HK-2 (cell line): Measurements from ENCODE around the gene C6orf89.

Experiments
- DNase-seq: peaks from one replicate; pipeline ENCODE4 v3.0.0-alpha.2; 2018; ENCODE audit not compliant: unreplicated experiment

The C6orf89 gene

DNA sequence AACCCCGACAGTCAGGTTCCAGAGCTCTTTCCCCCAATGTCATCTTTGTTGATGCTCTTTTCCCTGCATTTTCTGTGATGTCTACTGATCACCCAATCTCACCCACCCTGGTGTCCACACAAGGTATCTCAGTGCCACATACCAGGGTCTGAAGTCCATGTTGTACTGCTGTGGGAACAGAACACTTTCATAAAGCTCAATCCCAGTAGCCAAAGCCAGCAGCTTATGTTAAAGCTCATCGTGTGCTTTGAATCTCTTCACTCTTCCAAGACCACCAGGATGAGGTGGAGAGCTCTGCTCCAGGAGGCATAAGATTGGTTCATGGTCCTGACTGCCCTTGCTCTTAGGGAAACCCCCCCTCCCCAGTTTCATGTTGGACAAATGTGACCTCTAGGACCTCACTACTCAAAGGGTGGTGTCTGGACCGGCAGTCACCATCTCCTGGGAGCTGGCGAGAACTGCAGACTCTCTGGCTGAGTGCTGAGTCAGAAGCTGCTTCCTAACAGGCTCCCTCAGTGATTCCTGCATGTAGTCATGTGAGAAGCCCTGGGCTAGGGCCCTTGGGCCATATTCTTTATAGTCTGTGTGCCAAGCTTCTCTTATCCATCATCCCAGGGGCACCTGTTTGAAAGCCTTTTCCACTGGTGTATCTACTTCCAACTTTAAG is 33.1 kb upstream of the C6orf89 start:
- DNase-seq: peak; percentile 47

DNA sequence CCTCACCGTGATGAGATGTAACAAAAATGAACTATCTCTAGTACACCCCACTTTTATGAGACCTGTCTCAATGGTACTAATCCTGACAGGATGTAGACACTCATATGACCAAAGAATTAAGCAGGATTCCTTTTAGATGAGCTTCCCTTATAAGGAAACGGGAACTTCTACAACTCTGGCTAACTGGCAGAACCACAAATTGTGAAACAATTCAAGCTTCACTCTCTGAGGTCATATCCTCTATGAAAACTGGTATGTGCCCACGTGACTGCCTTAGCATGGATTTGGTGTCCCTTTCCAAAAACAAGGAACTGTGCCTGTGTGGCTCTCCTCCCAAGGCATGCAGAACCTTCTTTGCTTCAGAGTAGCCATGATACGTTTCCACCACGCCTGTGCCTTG is 32.4 kb upstream of the C6orf89 start:
- DNase-seq: no peak

DNA sequence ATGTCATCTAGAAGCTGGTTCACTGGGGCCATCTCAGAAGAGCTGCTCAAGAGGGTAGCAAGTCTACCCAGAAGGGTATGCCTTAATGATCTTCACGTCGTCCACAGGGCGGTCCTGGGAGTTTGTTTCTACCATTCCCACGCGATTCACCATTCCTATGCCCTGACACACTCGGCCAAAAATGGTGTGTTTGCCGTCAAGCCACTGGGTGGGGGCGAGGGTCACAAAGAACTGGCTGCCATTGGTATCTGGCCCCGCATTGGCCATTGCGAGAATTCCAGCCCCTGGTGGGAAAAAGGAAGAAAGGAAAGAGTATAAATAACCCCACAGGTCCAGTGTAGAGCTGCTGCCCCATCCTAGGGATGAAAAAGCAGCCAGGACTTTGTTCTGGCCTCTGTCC is 30.0 kb upstream of the C6orf89 start:
- DNase-seq: no peak

DNA sequence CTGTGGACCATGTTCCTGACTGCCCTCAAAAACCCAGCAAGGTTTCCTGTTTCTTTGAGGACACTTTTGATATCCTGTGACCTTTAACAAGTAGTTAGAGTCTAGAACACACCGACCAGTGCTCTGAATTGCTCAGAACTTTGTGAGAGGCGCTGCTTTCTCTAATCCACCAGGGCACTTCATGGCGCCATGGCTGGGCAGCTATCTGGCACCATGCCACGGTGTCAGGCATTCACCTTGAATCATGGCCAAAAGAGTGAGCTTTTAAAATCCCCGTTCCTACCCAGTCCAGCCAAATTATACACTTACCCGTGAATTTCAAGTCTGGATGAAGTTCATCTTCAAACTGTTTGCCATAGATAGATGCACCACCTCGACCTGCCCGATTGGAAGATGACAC is 29.5 kb upstream of the C6orf89 start:
- no peak for DNase-seq

DNA sequence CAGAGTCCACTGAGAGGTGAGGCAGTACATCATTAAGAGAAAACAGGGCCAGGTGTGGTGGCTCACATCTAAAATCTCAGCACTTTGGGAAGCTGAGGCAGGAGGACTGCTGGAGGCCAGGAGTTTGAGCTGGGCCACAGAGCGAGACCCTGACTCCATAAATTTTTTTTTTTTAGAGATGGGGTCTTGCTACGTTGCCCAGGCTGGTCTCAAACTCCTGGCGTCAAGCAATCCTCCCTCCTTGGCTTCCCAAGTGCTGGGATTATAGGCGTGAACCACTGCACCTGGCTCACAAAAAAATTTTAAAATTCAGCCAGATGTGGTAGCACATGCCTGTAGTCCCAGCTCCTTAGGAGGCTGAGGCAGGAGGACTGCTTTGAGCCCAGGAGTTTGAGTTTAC is 28.4 kb upstream of the C6orf89 start:
- DNase-seq: no peak

DNA sequence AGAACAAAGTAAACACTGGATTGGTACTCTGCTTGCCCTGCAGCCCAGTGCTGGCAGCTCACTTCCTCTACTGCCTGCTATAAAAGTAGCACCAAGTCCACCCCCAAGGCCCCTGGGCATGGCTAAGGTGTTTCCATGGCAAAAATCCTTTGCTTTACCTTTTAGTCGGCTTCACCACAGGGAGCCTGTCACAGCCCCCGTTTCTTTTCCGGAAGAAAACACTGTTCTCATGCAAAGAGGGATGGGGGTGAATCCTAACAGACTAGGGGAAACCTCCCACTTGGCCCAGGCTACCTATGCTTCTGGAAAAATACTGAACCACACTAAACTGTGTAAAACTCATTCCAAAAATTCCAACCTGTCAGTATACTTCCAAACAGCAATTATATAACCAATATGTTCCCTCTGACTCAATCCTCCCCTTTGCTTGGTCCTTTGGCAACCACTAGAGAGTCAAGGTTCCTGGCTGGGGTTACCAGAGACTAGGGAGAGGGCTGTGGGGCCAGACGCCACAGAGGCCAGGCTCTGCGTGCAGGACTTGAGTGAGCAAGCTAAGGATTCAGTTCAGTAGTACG is 27.3 kb upstream of the C6orf89 start:
- DNase-seq: no peak

DNA sequence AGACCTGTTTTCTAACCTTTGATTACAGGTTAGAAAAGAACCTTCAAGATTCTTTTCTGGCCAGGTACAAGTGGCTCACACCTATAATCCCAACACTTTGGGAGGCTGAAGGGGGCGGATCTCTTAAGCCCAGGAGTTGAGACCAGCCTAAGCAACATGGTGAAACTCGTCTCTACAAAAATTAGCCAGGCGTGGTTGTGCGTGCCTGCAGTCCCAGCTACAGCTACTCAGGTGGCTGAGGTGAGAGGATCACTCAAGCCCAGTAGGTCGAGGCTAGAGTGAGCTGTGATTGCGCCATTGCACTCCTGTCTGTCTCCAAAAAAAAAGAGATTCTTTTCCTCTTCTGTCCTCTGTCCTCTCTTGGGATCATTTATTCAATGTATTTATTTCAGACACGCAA is 25.6 kb upstream of the C6orf89 start:
- DNase-seq: no peak

DNA sequence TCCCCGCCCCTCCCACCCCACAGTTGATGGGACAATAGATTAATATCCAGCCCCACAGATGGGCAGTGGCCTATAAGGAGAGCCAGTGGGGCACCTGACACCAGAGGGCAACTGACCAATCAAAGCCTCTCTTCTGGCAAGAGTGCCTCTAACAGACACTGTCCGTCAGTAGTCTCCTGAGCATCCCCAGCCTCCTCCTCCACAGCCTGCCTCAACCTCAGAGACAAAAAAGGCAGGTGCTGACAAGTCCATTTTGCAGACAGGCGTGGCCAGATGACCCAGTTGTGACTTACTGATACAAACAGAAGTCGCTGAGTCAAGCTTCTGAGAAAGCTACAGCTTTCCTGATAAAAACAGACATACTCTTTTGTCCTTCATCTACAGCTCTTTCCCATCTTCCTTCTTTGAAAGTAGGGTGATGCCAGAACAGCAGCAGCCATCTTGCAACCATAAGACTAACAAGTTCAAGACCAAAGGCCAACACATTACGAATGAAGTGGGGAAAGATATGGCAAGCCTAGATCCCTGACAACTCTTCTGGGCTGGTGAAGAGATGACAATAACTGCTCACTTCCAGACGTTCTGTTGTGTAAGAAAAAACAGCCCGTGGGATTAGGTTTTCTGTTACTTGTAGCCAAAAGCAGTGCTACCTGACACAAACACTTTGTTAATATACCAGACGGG is 23.4 kb upstream of the C6orf89 start:
- DNase-seq: no peak

DNA sequence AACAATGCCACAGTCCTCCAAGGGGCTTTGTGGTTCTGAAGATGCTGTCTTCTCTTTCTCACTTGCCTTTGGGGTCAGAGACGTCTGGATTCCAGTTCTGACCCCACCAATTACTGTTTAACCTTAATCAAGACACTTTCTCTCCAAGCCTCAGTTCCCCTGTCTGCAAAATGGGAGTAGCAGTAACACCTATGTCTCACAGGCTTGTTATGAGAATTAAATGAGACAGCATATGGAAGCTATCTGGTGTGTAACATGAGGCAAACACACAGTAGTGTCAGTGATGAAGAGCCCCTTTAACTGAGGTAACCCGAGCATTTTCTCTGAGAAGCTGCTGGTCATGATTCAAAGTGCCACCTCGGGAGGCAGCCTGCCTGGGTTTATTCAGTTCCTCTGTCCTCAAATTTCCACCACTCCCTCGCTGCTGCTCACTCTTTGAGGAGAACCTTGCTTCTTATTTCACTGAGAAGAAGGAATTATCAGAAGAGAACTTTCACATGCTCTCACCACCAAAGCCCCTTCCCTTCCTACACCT is 22.8 kb upstream of the C6orf89 start:
- DNase-seq: no peak

DNA sequence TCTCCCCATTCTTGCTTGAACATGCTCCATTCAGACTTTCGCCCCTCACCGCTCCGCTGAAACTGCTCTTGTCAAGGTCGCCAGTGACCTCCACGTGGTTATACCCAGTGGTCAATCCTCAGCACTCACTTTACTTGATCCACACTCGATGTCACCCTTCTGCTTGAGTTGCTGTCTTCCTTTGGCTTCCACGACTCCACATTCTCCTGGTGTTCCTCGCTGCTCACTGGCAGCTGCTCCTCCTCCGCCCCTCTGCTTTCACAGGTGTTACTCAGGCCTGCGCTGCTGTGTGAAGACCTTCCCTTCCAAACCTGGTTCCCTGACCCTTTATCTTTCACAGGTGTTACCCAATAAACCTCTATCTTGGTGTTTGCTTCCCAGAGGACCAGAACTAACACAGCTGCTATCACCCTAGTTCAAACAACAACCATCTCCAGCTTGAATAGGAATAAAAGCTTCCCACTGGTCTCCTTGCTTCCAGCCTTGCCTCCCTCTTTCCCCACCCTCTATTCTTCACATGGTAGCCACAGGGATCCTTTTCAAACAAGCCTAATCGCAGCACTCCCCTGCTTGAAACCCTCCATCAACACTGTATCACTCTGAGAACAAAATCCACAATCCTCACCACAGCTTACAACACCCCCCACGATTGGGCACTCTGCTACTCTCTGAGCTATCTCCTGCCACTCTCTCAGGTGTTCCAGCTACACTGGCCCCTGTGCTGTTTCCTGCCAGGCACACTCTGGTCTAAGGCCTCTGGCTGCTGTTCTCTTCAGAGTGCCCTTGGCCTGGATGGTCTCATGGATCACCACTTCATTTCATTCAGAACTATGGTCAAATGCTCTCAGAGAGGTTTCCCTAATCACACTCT is 21.8 kb upstream of the C6orf89 start:
- no peak for DNase-seq

DNA sequence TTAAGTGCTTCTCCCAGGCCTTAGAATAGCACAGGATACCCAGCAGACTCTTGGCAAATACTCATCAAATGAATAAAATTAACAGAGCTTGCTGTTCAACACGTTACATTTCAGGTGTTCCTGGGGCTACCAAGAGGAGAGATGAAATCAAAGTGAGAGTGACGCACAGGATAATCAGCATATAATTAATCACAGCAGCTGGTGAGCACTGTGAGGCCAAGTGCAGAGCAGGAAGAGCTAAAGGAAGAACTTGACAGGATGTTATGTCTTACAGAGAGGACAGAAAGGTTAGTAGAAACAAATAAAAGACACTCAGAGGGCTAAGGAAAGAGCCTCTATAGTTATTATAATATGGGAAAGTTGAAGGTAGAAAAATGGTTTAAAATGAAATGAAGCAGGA is 19.9 kb upstream of the C6orf89 start:
- no peak for DNase-seq

DNA sequence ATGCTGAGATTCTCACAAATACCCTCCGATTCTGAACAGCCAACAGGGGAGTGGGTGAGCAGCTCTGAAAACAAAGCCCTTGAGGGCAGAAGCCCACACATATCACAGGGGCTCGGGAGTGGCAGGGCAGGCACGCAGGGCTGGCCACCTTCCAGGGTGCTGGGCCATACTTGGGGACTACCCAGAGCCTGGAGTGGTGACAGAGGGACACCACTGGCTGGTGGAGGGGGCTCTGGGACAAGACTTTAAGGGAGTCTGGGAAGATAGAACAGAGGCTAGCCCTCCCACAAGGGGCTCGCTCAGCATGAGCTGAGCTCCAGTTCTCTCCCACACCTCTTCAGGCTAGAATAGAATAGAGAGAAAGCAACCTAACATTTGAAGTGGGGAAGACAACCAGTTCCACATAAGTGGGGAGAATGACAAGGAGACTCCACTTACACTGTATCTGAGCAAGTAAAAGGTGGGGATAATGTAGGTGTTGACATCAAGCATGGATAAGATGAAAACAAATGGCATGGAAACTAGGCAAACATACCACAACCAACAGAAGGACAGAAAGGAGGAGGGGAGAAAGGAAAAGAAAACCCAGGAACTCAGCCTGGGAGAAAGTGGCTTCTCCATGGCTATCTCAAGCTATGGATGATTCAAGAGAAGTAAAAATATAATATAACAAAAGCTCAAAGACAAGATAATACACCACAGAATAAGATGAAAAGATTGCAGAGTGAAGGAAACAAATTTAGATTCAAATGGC is 18.1 kb upstream of the C6orf89 start:
- no peak for DNase-seq

DNA sequence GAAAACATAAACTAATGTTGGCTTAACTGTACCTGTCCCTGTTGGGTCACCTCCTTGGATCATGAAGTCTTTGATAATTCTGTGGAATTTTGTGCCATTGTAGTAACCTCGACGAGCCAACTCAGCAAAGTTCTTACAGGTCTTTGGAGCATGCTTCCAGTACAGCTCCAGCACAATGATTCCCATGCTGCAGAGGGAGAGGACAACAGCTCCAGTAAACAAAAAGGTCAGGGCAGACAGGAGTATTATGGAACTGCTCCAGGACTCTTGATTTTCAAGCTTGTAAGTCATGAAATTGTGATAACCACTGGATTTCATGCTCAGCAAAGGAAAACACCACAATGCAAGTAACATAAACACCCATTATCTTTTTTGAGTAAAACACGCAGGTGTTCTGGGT is 14.1 kb upstream of the C6orf89 start:
- DNase-seq: no peak

DNA sequence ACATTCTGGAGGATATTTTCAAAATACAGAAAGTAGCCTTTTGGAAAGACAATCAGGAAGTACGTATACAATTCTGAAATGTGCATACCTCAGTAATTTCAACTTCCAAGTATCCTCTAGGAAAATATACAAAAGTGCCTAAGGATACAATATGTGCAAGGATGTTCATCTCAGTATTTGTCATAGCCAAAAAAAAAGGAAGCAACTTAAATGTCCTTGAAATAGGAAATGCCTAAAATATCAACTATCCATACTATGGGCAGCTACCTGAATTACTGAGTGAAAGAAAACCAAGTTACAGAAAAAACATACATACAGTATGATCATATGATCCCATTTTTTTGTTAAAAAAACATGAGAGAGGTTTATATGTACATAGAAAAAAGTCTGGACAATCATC is 12.6 kb upstream of the C6orf89 start:
- no peak for DNase-seq

DNA sequence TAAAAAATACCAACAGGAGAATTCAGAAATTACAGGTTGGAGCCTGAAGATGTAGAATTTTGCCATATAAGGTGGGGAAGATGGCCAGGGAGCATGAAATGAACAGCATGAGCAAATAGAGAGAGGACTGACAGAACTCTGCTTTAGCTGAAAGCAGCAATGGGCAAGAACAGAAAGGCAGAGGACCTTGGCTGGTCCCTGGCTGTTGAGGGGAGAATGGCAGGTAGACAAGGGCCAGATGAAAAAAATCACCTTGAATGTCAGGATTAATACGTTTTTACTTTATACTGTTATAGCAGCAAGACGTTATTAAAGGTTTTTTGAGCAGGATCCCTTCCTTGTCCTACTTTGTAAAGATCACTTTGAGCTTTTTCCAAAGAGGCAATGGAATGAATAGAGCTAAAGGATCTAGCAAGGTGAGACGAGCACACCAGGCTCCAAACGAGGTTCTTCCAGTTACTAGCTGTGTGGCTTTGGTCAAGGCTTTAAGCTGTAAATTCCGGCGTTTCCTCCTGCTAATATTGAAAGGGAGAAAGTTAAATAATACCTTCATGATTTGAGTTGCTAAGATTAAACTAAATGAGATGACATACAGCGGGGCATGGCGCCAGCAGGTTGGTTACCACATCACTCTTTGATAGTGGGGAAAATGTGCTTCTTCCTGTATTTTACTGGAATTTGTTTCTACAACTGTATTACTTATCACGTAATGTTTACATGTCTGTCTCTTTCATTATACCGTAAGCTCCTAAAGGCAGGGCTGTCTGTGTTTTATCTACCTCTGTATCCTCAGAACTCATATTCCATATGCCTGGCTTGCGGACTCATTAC is 11.9 kb upstream of the C6orf89 start:
- no peak for DNase-seq

DNA sequence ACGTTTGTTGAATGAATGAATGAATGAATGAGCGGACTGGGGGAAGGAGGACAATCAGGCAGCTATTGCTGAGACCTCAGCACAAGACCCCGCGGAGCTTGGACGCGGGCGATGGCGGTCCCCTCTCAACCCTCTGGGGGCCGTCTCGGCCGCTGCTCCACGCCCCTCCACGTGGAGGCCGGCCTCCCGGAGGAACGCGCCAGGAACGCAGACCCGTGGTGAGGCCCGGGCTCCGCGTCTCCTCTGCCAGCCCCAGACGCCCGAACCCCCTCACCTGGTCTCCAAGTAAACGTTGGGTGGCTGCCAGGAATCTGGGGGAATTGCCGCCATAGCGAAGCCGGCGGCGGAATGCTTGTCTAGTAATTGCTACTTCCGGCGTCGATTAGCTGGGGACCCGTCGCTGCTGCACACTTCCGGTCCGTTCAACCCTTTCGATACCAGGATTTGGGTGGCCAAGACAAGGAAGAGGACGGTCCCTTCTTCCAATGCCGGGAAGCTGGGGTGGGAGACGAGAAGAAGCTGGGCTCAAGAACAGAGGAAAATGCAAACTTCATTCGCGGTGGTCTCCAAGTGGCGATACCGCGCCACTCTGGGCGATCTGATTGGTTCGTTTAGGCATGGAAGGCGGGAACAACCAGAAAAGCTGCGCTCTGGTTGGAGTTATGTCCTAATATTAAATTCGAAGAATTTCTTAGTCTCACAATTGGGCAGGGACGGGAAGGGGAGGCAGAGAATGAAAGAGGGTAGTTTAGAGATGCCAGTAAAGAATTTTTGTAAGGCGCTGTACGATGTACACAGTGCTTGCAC is 11.1 kb upstream of the C6orf89 start, which contains the start of gene PPIL1:
Gene PPIL1 (minus strand): TSS at position 361 of the 807 bp plus-strand sequence. CDS start 31 bp downstream, at position 330.
- DNase-seq: peak; percentile 87

DNA sequence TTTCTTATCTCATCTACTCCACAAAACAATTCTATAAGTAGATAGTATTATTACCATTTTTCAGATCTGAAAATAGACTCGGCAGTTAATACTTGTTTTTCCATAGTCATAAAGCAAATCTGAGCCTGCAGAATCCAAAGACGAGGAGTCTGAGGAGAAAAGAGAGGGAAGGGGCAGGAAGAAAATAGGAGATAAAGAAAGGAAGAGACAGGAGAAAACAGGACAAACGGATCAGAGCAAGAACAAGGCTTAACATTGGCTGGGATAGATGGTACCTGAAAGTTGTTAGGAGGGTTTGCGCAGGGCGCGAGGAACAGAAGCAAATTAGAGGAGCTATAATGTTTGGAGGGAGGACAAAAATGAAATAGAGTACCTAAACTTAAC is 10.5 kb upstream of the C6orf89 start:
- no peak for DNase-seq

DNA sequence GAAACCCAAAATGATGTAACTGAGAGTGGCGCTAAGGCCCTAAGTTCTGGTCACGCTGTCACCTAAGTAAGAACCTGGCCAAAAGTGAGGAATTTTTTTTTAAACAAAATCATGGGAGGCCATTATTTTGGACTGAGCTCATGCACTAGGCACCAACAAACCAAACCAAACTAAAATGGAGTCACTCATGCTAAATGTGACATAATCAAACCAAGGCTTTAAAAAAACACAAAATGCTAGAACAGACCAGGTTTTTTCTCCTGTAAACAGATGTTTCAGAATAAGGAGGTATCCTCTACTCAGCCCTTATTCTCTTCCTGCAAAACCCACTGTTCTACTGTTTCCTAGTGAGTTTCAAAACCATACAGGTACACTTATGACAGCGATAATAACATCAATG is 1.1 kb upstream of the C6orf89 start:
- no peak for DNase-seq

DNA sequence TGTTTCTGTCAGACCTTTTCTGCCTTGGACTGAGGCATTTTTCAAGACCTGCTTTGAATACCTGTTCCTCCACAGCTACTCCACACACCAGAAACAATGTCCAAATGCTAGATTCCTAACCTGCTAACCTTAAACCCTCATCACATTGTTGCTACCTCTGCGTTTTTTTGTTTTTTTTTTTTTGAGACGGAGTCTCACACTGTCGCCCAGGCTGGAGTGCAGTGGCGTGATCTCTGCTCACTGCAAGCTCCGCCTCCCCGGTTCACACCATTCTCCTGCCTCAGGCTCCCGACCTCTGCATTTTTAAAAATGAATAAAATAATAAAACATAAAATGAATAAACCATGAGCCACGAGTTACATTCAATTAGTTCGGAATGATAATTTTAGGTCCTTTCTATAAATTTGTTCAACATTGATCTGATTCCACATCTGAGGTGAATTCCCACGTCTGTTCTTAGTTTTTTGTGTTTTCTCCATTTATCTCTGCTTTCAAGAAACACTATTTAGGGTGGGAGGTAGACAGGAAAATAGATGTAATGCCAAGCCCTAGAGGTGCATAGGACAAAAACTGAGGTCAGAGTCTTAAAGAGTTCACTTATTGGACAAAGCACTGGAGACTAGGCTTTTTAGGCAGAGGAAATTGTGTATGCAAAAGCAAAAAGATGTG is 1.3 kb downstream of the C6orf89 start:
- DNase-seq: no peak
